Measurements from ENCODE around the gene FBXW8. TPM values are rescaled to one million over a fixed set of nuclear protein-coding genes. Genes with fewer than 3 reads are reported as not detected.

FBXW8 gene
- total RNA-seq, 1 donor: 24.6 TPM

GRCh38 chr12:117036046-117036445, 125.3 kb downstream of the FBXW8 start:
- H3K4me3 ChIP-seq (ENCODE audit: low read depth, low read length): no peak overlapping the region
- TF ChIP-seq CTCF (IDR thresholded peaks at IDR 0.05; ENCODE audit: insufficient read depth, low read depth, low read length): no peak
- no peak for DNase-seq (ENCODE audit: low read depth)

- DNase-seq (ENCODE audit: low read depth): no peak
- no peak overlapping the region for H3K4me3 ChIP-seq (ENCODE audit: low read depth, low read length)
- no peak for TF ChIP-seq CTCF (IDR thresholded peaks at IDR 0.05; ENCODE audit: insufficient read depth, low read depth, low read length)
Observed at GRCh38 chr12:117036547-117036946, 125.8 kb downstream of the FBXW8 start.

GRCh38 chr12:117037289-117038022, 126.7 kb downstream of the FBXW8 start:
- H3K4me3 ChIP-seq (ENCODE audit: low read depth, low read length): no peak overlapping the region
- DNase-seq (ENCODE audit: low read depth): no peak
- no peak for TF ChIP-seq CTCF (IDR thresholded peaks at IDR 0.05; ENCODE audit: insufficient read depth, low read depth, low read length)

GRCh38 chr12:117038023-117038680, 127.4 kb downstream of the FBXW8 start:
- H3K4me3 ChIP-seq (ENCODE audit: low read depth, low read length): no peak overlapping the region
- TF ChIP-seq CTCF (IDR thresholded peaks at IDR 0.05; ENCODE audit: insufficient read depth, low read depth, low read length): no peak

GRCh38 chr12:117038919-117039318, 128.2 kb downstream of the FBXW8 start:
- no peak for TF ChIP-seq CTCF (IDR thresholded peaks at IDR 0.05; ENCODE audit: insufficient read depth, low read depth, low read length)
- no peak for DNase-seq (ENCODE audit: low read depth)

More at GRCh38 chr12:117038023-117038680, 127.4 kb downstream of the FBXW8 start:
- DNase-seq (ENCODE audit: low read depth): no peak

GRCh38 chr12:117039891-117040309, 129.2 kb downstream of the FBXW8 start:
- no peak for DNase-seq (ENCODE audit: low read depth)
- no peak for TF ChIP-seq CTCF (IDR thresholded peaks at IDR 0.05; ENCODE audit: insufficient read depth, low read depth, low read length)
- H3K4me3 ChIP-seq (ENCODE audit: low read depth, low read length): no peak overlapping the region

More at GRCh38 chr12:117038919-117039318, 128.2 kb downstream of the FBXW8 start:
- H3K4me3 ChIP-seq (ENCODE audit: low read depth, low read length): no peak overlapping the region

All from fibroblast of villous mesenchyme (primary cell).